GM12878 (cell line): ENCODE results near the gene PTPN22. TPM values are rescaled to one million over a fixed set of nuclear protein-coding genes. Genes with fewer than 3 reads are reported as not detected.

Experiments
- ATAC-seq: fragments of 200-7000 bp; cut with Tn5 transposase; 3 replicates; pipeline ENCODE4 v1.9.1; 2020; ENCODE audit warnings: mild to moderate bottlenecking, moderate library complexity
- BruUV-seq: library from RNA; stranded (reverse); fragments of 400-500 nt; replicated peaks from 2 replicates; lab custom pipeline; 2021; lab: Mats Ljungman, UMichigan
- CTCF ChIA-PET: fragments of 300-600 bp; sonication (Branson Sonifier 250); formaldehyde crosslinking; extraction: SDS; loops from one replicate; lab custom pipeline; 2021; ENCODE audit warnings: inconsistent platforms; lab: Yijun Ruan, JAX
- POLR2A ChIA-PET: fragments of 350-600 bp; formaldehyde crosslinking; extraction: SDS; loops from one replicate; lab custom pipeline; 2021; ENCODE audit warnings: inconsistent platforms; lab: Charles Lee
- RAD21 ChIA-PET: fragments of 300-600 bp; sonication (Branson Sonifier 250); formaldehyde crosslinking; loops from one replicate; lab custom pipeline; 2023; ENCODE audit warnings: antibody characterized with exemption; ENCODE audit not compliant: unreplicated experiment; lab: Charles Lee
- SMC1A ChIA-PET: fragments of 300-600 bp; sonication (Branson Sonifier 250); formaldehyde crosslinking; loops from one replicate; lab custom pipeline; 2023; ENCODE audit not compliant: unreplicated experiment, uncharacterized antibody; lab: Charles Lee
- DNase-seq: peaks from one replicate; pipeline ENCODE4 v3.0.0-alpha.2; 2011; ENCODE audit warnings: low read depth, low spot score
- FAIRE-seq: peaks from 3 replicates; lab custom pipeline; 2011; peaks lifted over from hg19 to GRCh38; lab: Jason Lieb, UNC
- H2AFZ ChIP-seq: 2 replicates; pipeline ENCODE4 v1.6.0; 2011; ENCODE audit warnings: low read depth, low read length, control low read depth; ENCODE audit not compliant: control insufficient read depth
- H3K27ac ChIP-seq: 2 replicates; pipeline ENCODE4 v1.5.1; 2011; ENCODE audit warnings: control low read depth; ENCODE audit not compliant: control insufficient read depth, insufficient read depth
- H3K27me3 ChIP-seq, 2 experiments: replicated peaks in 1 of 2; 2 replicates each; pipeline versions ENCODE4 v1.6.0 to v1.6.1; 2011; ENCODE audit warnings: low read length in 1 of 2; ENCODE audit not compliant: control insufficient read depth in 2 of 2, insufficient read depth in 2 of 2
- H3K36me3 ChIP-seq, 2 experiments: 2 replicates each; pipeline ENCODE4 v1.5.1; 2011; ENCODE audit warnings: low read length in 1 of 2; ENCODE audit not compliant: control insufficient read depth in 2 of 2, insufficient read depth in 2 of 2
- H3K4me1 ChIP-seq: 2 replicates; pipeline ENCODE4 v1.6.1; 2011; ENCODE audit warnings: mild to moderate bottlenecking, low read length, moderate library complexity, mixed read lengths; ENCODE audit not compliant: control insufficient read depth, insufficient read depth
- H3K4me2 ChIP-seq: 2 replicates; pipeline ENCODE4 v1.6.0; 2011; ENCODE audit warnings: control low read depth; ENCODE audit not compliant: control insufficient read depth, insufficient read depth
- H3K4me3 ChIP-seq: fragments of 200-600 bp; sonication (generic); 2 replicates; pipeline ENCODE4 v1.5.1; 2016
- H3K79me2 ChIP-seq: 2 replicates; pipeline ENCODE4 v1.6.0; 2011; ENCODE audit warnings: low read length; ENCODE audit not compliant: control insufficient read depth, insufficient read depth
- H3K9ac ChIP-seq: 2 replicates; pipeline ENCODE4 v1.8.0; 2011; ENCODE audit warnings: low read length, control low read depth, mixed read lengths; ENCODE audit not compliant: control insufficient read depth, insufficient read depth
- H3K9me3 ChIP-seq: replicated peaks from 3 replicates; pipeline ENCODE4 v1.5.1; 2011; ENCODE audit warnings: mild to moderate bottlenecking, low read length; ENCODE audit not compliant: control insufficient read depth, insufficient read depth
- H4K20me1 ChIP-seq: 2 replicates; pipeline ENCODE4 v1.6.0; 2011; ENCODE audit not compliant: control insufficient read depth, insufficient read depth
- CBX5 ChIP-seq: sonication (generic); IDR thresholded peaks from 2 replicates; pipeline ENCODE4 v1.6.1; 2016; ENCODE audit warnings: low read depth, moderate library complexity, mild to moderate bottlenecking, inconsistent platforms
- FOXM1 ChIP-seq: IDR thresholded peaks from 2 replicates; pipeline ENCODE4 v1.6.1; 2012; ENCODE audit warnings: low read depth, mild to moderate bottlenecking, inconsistent platforms, low read length, moderate library complexity
- IKZF2 ChIP-seq, 2 experiments: fragments of 450-650 bp; IDR thresholded peaks; 2 replicates each; pipeline ENCODE4 v1.6.1; 2017; ENCODE audit warnings: mild to moderate bottlenecking in 2 of 2, moderate library complexity in 2 of 2
- IRF3 ChIP-seq: fragments of 450-650 bp; IDR thresholded peaks from 2 replicates; pipeline ENCODE4 v1.6.1; 2014; ENCODE audit warnings: mild to moderate bottlenecking
- REST ChIP-seq: IDR thresholded peaks from 2 replicates; pipeline ENCODE4 v1.6.1; 2012; ENCODE audit warnings: mild to moderate bottlenecking, low read depth, low read length
- SP1 ChIP-seq: IDR thresholded peaks from one replicate; pipeline ENCODE4 v1.6.1; 2011; ENCODE audit warnings: low read depth, low read length
- TCF3 ChIP-seq: IDR thresholded peaks from 2 replicates; pipeline ENCODE4 v1.6.1; 2012; ENCODE audit warnings: low read depth, mild to moderate bottlenecking, low read length, borderline replicate concordance; ENCODE audit not compliant: insufficient read depth
- ZBED1 ChIP-seq: IDR thresholded peaks from 2 replicates; pipeline ENCODE4 v1.6.1; 2016; ENCODE audit warnings: borderline replicate concordance
- ZBTB33 ChIP-seq: fragments of 450-650 bp; IDR thresholded peaks from 2 replicates; pipeline ENCODE4 v1.6.1; 2017; ENCODE audit warnings: mild to moderate bottlenecking
- ZNF592 ChIP-seq: fragments of 450-650 bp; IDR thresholded peaks from 2 replicates; pipeline ENCODE4 v1.6.1; 2017; ENCODE audit warnings: mild to moderate bottlenecking, moderate library complexity
- WGBS: methylation state at CpG from one replicate; pipeline ENCODE4 v1.1.6; 2016; ENCODE audit warnings: low lambda C conversion rate; ENCODE audit not compliant: insufficient replicate concordance, insufficient coverage; ENCODE audit errors: missing lambda C conversion rate; 5-methylcytosine and 5-hydroxymethylcytosine counted together
- in situ Hi-C: fragments of 300-500 bp; cut with MboI; formaldehyde crosslinking; loops from 9 replicates; pipeline ENCODE4 v1.14.3; 2018; ENCODE audit warnings: mixed read lengths
- intact Hi-C: fragments of 100-400 bp; cut with micrococcal nuclease; formaldehyde crosslinking; loops from one replicate; pipeline ENCODE4 v1.14.2; 2022; ENCODE audit not compliant: unreplicated experiment
- polyA plus RNA-seq, 11 experiments: library from polyadenylated mRNA; depleted of rRNA in 4 of 11; unstranded in 6 of 11; stranded (reverse) in 5 of 11; fragments of >200 nt; fragmentation: Nextera tagmentation in 4 of 11; fragmentation: Illumina TruSeq in 1 of 11; extraction: Ambion mirVana in 4 of 11; extraction: Trizol in 1 of 11; gene quantifications; 1 replicate in 1 of 11; 2 replicates in 10 of 11; pipeline versions ENCODE4 v1.2.1 to v1.2.3, GENCODE V29; 2011 to 2016; ENCODE audit warnings: inconsistent platforms in 2 of 11, missing spikeins in 2 of 11, low read depth in 1 of 11
- total RNA-seq, 4 experiments: library from RNA; depleted of rRNA in 3 of 4; stranded (reverse); fragments of >200 nt in 3 of 4; fragmentation: Illumina TruSeq in 1 of 4; extraction: Trizol in 1 of 4; gene quantifications; 2 replicates each; pipeline versions ENCODE4 v1.2.1 to v1.2.3, GENCODE V29; 2013 to 2021

Gene PTPN22
- total and polyA plus RNA-seq, 10 of the 15 experiments (the other 5 are each of a cell fraction or from before 2014, with no cell fraction given) = 22.8 to 65.1 (median 44.9) TPM

GRCh38 chr1:113913312-113913668 is 41.8 kb upstream of the PTPN22 start (continued):
- TF ChIP-seq ZNF592 = no peak
- TF ChIP-seq ZBED1 = no peak
- no peak for TF ChIP-seq IKZF2 (IDR thresholded peaks at IDR 0.05)

GRCh38 chr1:113912594-113913311 is 41.2 kb upstream of the PTPN22 start:
- intact Hi-C loops (no loop called here), in situ Hi-C loops (no loop called here)
- H3K79me2 ChIP-seq = no peaks in the 10 kb centered on the region
- ATAC-seq (no peak), DNase-seq (no peak), FAIRE-seq (no peak)
- H3K4me3 ChIP-seq = no peak overlapping the region
- H3K36me3 ChIP-seq = peaks cover 4 to 18% of the 10 kb centered on the region in 2 experiments; a peak in 2 of 4 replicates
- over 99% methylated on average over 6 of the region's 6 CpGs for WGBS
- RAD21 ChIA-PET = interaction anchor here (2.4 kb wide), 1 partner anchor 77 kb away, joined by 9 read pairs; no protein-coding TSS in a partner anchor
- no peak overlapping the region for H3K27ac ChIP-seq
- SMC1A ChIA-PET = interaction anchor here (0.9 to 1.6 kb wide), 4 partner anchors 9 to 77 kb away, joined by 3 to 6 read pairs (median 5); partner anchors contain the start of genes AP4B1 and HIPK1
- no peaks in the 10 kb centered on the region for H3K27me3 ChIP-seq
- no peak overlapping the region for H2AFZ ChIP-seq
- no peak overlapping the region for H3K4me2 ChIP-seq
- H3K9ac ChIP-seq = no peak overlapping the region
- CTCF ChIA-PET = interaction anchor here (0.6 to 2.2 kb wide), 3 partner anchors 51 to 77 kb away, joined by 3 to 6 read pairs (median 4); no protein-coding TSS in a partner anchor
- POLR2A ChIA-PET = interaction anchor here (1.7 kb wide), 1 partner anchor 15 kb away, joined by 8 read pairs; no protein-coding TSS in a partner anchor
- H4K20me1 ChIP-seq = no peaks in the 10 kb centered on the region
- no TSS peak for BruUV-seq
- no peaks in the 10 kb centered on the region; the same call in 1 of the 2 replicates for H3K4me1 ChIP-seq
- H3K9me3 ChIP-seq = no peaks in the 10 kb centered on the region; the same call in 2 of the 3 replicates
- TF ChIP-seq CBX5 (no peak), FOXM1 (no peak), IRF3 (no peak), REST (no peak), SP1 (no peak), ZBTB33 (no peak), TCF3 (no peak)
